ENCODE data around the gene VPS39.
"Not testable (repeated sequence)": the region's sequence is repeated elsewhere in the genome, so short reads cannot be mapped to it uniquely, and the experiment has no call there.

VPS39 gene, protein sequence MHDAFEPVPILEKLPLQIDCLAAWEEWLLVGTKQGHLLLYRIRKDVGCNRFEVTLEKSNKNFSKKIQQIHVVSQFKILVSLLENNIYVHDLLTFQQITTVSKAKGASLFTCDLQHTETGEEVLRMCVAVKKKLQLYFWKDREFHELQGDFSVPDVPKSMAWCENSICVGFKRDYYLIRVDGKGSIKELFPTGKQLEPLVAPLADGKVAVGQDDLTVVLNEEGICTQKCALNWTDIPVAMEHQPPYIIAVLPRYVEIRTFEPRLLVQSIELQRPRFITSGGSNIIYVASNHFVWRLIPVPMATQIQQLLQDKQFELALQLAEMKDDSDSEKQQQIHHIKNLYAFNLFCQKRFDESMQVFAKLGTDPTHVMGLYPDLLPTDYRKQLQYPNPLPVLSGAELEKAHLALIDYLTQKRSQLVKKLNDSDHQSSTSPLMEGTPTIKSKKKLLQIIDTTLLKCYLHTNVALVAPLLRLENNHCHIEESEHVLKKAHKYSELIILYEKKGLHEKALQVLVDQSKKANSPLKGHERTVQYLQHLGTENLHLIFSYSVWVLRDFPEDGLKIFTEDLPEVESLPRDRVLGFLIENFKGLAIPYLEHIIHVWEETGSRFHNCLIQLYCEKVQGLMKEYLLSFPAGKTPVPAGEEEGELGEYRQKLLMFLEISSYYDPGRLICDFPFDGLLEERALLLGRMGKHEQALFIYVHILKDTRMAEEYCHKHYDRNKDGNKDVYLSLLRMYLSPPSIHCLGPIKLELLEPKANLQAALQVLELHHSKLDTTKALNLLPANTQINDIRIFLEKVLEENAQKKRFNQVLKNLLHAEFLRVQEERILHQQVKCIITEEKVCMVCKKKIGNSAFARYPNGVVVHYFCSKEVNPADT
- 41.6 to 102 (median 77.3) reads per million in 18 experiments for total RNA-seq

DNA sequence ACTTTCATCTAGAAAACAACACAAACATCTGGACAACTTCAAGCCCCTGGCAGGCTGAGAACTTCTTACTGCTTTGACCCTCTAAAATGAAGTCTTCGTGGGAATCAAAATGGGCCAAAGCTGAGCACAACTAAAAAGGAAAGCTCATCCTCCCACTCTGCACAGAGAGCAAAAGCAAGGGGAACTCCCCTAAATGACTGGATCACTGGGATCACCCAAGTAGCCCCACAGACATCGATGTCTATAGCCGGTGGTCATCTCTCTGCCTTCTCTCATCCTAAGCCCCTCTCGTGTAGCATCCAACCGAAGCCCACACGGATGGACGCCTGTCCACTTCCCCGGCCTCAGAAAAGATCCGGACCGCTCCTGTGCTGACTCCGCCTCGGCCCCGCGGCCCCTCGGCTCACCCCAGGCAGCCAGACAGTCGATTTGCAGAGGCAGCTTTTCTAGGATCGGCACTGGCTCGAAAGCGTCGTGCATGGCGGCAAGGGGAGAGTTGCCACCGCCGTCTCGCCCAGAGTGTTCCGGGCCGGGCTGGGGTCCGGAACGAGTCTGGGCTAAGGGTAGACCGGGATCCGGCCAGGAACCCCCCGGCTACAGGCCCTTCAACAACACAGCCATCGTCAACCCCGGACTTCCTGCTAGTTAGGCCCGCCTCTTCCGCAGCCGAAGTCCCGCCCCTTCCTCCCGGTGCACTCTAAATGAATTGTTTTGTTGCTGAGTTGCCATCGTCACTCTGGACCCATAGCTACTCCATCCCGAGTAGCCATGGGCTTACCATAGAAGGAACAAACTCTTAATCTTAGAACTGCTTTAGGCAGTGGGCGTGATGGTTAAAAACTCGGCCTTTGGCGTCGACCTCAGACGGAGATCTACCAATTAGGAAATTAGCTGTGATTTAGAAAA is at the start of gene VPS39:
Gene VPS39 (minus strand): TSS at position 631 of the 906 bp plus-strand sequence. CDS start 151 bp downstream, at position 480.
- DNase-seq = peak; percentile 84 to 86

DNA sequence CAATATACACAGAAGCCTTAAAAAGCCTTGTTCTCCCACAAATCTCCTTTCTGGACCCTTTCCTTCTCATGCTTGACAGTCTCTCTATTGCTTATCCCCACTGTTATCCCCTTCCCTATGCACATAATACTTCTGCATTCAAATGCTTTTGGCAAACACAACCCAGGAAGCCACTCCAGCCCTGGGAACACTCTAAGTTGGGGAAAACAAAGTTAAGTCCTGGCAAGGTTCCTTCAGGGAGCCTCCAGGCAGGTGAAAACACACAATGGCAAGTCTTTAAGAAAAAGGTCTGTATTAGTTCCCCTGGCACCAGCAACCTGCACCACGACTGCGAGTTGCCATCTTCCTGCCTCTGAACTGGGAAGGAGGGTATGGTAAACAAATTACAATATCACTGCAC is 45.2 kb upstream of the VPS39 start:
- no peak for DNase-seq

DNA sequence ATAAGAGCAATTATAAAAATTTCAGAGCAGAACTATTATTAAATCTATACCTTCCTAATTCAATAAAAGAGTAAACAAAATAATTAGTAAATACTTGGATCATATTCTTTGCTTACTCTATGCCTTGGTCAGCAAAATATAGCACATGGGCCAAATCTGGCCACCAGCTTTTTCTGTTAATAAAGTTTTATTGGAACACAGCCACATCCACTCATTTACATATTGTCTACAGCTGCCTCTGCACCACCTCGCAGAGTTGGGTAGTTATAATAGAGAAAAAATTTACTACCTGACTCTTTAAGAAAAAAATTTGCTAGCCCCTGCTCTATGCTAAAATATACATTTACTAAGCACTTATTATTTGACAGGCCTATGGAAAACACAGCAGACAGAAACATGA is 32.7 kb upstream of the VPS39 start:
- no peak for DNase-seq

DNA sequence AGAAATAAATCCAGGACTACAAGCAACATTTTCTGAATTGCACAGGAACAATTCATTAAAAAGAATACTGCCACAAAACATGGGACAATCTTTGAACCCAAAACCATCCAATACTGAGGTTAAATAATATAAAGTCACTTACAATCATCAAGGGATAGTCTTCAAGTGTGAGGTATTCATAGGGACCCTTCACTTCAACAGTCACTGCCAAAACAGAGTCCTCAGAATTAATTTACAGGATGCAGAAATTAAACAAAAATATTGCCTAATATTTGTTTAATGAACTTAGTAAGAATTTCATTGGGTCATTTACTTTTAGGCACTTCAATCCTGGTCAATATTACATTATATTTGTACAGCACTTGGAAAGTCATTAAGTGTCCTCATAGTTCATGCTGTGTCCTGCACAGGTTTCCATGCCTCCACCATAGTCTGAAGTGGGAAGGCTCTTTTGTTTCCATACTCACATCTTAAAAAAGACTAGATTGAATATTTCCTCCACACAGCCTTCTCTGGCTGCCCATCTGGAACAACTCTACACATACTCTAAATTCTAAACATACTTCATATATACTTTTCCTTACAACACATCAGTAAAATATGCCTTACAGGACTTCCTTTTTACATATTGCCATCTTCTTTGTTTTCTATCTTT is 31.6 kb upstream of the VPS39 start:
- DNase-seq = no peak

DNA sequence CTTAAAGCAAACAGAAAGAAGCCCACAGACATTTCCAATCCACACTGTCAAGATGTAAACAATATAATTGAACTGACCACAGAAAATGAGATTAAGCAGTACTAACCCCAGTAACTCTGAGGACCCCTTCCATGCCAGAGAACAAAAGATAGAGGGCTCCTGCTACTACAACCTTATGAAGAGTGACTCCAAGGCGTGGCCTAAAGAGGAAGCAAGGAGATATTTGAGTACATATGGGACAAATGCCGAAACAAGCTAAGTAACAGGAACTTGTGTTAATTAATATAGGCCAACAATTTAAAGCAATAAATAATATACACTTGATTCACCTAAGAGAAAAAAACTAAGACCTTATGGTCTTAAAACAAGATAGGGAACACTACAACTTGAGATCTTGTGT is 25.0 kb upstream of the VPS39 start:
- DNase-seq = peak; percentile 20 to 27

DNA sequence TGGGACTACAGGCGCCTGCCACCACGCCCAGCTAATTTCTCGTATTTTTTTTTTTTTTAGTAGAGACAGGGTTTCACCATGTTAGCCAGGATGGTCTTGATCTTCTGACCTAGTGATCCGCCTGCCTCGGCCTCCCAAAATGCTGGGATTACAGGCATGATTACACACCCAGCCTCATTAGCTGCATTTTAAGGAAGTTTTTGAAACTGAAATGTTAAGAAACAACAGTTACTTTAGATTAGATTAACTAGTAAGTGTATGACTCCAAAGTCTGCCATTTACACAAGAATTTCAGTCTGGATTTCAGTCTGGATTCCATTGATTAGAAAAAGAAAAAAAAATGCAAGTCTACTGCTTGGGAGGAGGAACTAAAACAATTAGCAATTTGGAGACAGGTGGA is 24.5 kb upstream of the VPS39 start:
- no peak for DNase-seq

DNA sequence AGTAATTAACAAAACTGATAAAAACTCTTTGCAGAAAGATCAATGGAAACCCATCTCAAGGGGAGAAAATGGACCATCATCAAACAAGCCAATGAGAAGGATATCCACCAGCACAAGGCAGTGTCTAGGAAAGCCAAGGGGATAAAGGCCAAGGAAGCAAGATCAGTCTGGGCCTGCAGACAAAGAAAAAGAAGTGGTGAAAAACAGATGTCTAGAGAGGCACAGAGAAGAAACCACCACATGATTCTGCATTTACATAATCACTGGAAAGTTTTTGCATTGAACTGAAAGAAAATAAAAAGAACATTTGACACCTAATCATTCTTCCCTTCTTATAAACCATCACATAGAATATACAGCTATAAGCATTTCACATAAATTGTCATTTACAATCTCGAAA is 23.0 kb upstream of the VPS39 start:
- no peak for DNase-seq

DNA sequence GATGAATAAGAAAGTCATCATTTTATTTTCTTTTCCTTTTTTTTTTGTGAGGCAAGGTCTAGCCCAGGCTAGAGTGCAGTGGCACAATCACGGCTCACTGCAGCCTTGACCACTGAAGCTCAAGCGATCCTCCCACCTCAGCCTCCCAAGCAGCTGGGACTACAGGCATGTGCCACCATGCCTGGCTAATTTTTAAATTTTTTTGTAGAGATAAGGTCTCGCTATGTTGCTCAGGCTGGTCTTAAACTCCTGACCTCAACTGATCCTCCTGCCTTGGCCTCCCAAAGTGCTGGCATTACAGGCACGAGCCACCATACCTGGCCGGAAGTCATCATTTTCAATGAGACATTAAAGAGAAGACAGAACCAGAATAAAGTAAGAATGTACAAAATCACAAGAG is 20.9 kb upstream of the VPS39 start:
- not testable (repeated sequence) for DNase-seq

DNA sequence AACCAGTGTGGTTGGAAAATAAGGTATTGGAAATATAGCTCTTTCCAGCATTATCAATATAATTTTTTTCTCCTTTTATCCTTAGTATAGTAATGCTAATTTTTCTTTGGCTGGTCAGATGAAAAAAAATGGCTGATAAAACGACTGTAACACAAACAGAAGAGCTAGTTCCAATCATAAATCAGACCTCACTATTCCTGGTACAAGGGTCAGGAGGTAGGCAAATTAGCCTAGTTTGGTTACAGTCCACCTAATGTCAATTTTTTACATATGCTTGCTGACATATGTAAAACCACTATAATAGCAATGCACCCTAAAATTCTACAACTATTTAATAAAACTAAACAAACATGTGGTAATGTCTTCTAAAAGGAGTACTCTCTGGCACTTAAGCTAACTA is 19.9 kb upstream of the VPS39 start:
- no peak for DNase-seq

DNA sequence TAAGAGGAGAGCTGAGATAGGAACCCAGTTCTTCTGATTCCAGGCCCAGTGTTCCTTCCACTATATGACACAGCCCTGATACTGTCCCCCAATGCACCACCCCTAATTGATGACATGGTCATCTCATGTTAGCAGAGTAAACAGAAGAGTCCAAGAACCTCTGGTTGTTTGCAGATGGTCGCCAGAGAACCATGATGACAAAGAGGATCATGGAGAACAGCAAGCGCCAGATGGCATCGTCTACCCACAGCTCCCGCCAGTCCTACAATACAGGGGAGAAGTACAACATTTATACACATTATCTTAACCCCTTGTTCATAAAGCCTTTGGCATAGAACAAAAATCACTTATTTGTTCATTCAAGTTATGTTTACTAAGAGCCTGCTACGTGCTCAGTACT is 18.5 kb upstream of the VPS39 start:
- no peak for DNase-seq

DNA sequence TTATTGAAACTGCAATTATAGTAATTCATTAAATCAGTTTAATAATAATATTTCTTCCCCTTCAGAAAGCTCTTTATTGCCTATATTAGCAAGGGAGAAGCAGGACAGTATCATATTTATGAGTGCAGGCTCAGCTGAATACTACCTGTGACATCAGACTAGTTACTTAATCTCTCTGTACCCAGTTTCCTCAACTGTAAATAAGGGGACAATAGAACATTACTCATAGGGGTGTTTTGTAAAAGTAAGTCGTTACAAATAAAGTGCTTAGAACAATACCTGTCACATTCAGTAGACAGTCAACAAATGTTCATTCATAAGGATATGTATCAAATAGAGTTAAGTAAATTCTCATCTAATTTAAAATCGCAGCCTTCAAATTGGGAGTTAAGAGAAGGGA is 12.1 kb upstream of the VPS39 start:
- DNase-seq = no peak

DNA sequence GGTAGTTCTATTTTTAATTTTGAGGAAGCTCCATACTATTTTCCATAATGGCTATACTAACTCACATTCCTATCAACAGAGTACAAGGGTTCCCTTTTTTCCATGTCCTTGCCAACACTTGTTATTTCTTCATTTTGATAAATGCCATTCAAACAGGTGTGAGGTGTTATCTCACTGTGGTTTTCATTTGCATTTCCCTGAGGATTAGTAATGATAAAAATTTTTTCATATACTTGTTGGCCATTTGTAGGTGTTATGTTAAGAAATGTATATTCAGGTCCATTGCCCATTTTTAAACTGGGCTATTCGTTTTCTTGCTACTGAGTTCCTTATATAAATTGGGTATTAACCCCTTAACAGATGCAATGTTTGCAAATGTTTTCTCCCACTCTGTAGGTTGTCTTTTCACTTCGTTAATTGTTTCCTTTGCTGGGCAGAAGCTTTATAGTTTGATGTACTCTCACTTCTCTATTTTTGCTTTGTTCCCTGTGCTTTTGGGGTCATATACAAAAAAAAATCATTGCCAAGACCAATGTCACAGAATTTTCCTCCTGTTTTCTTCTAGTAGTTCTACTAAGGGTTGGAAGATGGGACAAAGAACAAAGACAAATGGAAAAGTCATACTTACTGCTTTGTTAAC is 11.0 kb upstream of the VPS39 start:
- peak in 1 of 2 donors; percentile 13 for DNase-seq

DNA sequence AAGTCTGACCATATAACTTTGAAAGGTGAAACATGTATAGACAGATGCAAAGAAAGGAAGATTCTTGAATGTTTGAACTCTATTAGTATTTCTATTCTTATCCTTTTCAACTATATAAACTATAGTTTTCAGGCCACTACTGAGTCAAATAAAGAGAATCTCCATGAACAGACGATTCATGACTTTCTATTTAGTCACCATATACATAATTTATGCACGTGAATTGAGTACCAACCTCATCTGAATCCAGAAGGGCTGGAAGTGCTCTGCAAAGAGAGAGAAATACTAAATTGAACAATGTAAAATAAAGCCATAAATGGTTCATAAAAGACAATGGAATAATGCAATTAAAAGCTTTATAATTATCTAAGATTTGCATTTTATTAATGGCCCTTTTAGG is 9.5 kb upstream of the VPS39 start:
- no peak for DNase-seq

DNA sequence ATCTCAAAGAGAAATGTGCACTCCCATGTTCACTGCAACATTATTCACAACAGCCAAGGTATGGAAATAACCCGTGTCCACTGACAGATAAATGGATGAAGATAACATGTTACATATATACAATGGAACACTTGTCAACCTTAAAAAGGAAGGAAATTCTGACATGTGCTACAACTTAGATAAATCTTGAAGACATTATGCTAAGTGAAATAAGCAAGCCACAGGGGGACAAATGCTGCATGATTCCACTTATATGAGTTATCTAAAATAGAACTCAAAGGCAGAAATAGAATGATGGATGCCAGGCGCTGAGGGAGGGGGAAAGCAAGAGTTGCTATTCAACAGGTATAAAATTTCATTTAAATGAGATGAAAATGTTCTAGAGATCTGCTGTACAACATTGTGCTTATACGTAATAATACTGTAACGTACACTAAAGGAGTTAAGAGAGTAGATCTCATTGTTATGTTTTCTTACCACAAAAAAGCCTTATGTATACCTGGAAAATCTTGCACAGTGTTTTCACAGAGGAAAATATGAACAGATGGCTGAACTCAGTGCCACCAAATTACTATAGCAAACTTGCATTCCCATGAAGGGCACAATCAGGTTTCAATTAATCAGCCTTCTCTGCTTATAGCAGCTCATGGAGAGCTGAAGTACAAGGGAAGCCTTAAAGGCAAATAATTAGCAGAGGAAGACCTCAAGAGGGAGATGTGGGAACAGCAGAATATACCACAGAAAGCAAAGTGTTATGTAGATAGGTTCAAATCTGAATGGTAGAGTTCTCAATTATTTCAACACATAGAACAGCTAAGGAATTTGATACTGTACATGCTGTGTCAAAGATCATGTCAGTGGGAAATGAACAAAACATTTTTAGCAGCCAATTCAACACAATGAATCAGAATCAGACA is 8.1 kb upstream of the VPS39 start:
- DNase-seq = no peak

DNA sequence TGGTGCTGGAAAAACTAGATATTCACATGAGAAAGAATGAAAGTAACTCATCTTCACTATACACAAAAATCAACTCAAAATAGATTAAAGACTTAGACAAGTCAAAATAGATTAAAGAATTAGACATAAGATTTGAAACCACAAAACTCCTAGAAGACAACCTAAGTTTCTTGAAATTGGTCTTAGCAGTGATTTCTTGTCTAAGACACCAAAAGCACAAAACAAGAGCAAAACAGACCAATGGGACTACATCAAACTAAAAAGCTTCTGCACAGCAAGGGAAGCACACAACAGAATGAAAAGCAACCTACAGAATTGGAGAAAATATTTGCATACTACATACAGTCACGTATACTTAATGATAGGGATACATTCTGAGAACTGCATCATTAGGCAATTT is 6.5 kb upstream of the VPS39 start:
- DNase-seq = no peak

DNA sequence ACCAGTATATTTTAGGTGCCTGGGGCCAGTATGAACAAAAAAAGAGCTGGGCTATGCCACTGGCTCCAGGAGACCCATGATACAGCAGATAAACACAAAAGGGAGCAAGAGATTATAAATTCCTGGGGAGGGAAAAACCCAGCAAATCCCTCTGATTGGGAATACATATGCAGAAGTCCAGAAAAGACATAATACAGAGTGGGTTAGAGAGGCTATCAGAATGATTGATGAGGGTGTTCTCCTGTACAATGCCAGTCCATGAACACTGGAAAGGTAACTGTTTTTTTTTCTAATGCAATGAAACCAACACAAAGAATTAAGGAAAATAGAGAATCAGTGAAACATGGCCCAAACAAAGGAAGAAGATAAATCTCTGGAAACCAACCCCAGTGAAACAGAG is 5.4 kb upstream of the VPS39 start:
- DNase-seq = no peak

DNA sequence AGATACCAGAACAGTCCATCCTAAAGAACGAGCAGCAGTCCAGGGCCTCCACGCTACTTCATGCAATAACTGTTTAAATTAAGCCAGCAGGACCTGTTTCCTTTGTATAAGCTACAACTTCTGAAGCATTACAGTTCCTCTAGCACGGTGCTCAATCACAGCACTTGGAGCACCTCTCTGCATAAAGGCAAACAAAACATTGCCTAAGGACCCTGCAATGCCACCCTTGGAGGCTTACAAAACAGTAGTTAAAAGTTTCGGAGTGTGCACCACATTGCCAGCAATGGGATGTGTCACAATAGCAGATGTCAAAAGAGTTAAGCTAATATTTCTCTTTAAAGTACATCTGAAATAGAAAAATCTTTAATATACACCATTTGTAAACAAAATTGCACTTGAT is 2.6 kb upstream of the VPS39 start:
- DNase-seq = no peak

DNA sequence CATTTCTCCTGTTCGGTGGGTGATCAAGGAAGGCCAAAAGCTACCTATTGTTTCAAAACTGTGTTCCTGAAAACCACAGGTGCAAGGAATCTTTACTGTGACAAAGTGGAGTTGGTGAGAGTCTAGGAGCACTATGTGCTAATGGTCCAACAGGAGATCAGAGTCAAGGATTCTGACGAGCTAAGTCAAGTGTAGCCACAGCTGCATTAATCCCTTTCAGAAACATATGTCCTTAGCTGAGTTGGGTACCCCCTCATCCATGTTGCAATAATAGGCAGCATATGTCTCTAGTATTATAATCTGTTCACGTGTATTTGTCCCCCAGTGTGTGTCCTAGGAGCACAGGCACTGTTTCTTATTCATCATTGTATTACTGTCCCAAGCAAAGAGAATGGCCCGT is 1.7 kb downstream of the VPS39 start:
- DNase-seq = no peak

DNA sequence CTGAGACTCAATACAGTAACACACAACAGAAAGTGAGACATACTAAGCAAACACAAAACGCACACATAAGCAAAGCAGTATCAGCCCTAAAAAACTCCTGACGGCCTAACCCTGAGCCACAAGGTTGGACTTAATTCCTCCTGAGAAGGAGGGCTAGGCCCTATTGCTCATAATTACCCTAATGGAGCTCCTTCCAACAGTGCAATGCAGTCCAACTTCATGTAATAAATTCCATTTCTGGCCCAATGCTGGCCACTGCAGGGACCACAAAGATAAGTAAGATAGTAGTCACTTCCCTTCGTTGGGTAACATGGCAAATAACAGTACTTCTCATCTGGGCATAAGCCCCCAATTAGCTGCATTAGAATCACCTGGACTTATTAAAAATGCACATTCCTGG is 4.2 kb downstream of the VPS39 start:
- DNase-seq = no peak

DNA sequence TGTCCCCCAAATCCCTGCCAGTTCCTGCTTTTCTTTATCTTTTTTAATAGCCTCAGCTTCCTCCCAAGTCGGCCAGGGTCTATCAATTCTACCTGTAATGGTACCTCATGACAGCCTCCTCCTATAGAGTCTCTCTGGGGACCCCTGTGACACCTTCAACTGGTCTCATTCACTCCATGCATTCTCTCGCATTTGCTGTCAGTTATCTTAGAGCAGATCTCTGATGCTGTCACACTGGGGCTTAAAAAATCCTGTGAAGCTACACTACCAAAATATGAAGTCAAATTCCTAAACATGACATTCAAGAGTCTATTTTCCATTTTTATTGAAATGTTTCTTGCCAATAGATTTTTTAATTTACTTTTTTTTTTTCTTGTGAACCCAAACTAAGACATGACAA is 5.5 kb downstream of the VPS39 start:
- no peak for DNase-seq

DNA sequence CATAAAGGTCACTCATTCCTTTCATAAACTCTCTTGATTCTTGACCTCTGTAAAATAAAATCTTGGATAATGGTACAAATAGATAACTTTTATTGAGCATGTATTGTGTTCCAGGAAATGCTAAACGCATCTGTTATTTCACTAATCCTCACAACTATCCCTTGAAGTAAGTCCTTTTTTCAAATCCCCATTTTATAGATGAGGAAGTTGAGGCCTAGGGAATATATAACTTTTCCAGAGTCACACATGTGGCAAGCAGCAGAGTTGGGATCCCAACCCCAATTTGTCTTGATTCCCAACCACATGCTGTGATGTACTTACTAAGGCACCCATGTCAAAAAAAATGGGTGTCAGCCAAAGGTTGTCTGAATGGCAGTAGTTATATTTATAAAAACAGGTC is 6.3 kb downstream of the VPS39 start:
- no peak for DNase-seq
